HCT116 (cell line): ENCODE data around the gene CHCHD10.

Source experiments
- CEBPB ChIP-seq: IDR thresholded peaks from 2 replicates; pipeline ENCODE4 v1.6.1; 2012; ENCODE audit warnings: low read depth
- EGR1 ChIP-seq: IDR thresholded peaks from 2 replicates; pipeline ENCODE4 v1.6.1; 2012; ENCODE audit warnings: low read depth
- EZH2 ChIP-seq: fragments of 200-600 bp; sonication (generic); IDR thresholded peaks from 2 replicates; pipeline ENCODE4 v1.6.1; 2017; ENCODE audit warnings: antibody characterized with exemption, mixed run types
- POLR2A ChIP-seq: IDR thresholded peaks from 2 replicates; pipeline ENCODE4 v1.7.0; 2011; ENCODE audit warnings: borderline replicate concordance; ENCODE audit not compliant: insufficient read depth, insufficient read length; ENCODE audit errors: extremely low read depth
- POLR2AphosphoS5 ChIP-seq: IDR thresholded peaks from 2 replicates; pipeline ENCODE4 v1.6.1; 2011; ENCODE audit warnings: mild to moderate bottlenecking, low read depth, low read length, moderate library complexity
- SP1 ChIP-seq: IDR thresholded peaks from 2 replicates; pipeline ENCODE4 v1.6.1; 2012; ENCODE audit warnings: low read depth
- SRF ChIP-seq: IDR thresholded peaks from 2 replicates; pipeline ENCODE4 v1.6.1; 2012; ENCODE audit warnings: low read depth
- TCF7L2 ChIP-seq: IDR thresholded peaks from 2 replicates; pipeline ENCODE4 v1.7.0; 2011; ENCODE audit warnings: borderline replicate concordance, inconsistent platforms; ENCODE audit not compliant: insufficient read depth, insufficient read length; ENCODE audit errors: extremely low read depth
- ZNF274 ChIP-seq: fragments of 200-500 bp; sonication (Bioruptor generic); IDR thresholded peaks from 2 replicates; pipeline ENCODE4 v1.6.1; 2014; ENCODE audit warnings: mild to moderate bottlenecking, low read depth, low read length, inconsistent platforms
- TF ChIP-seq, protein P1 (sequence below): IDR thresholded peaks from 2 replicates; pipeline ENCODE4 v1.6.1; 2012; ENCODE audit warnings: low read depth
- TF ChIP-seq, protein P2 (sequence below): IDR thresholded peaks from 2 replicates; pipeline ENCODE4 v1.6.1; 2012
- TF ChIP-seq, protein P3 (sequence below), 3 experiments: fragments of 200-600 bp in 1 of 3; sonication (generic) in 1 of 3; IDR thresholded peaks in 2 of 3; conservative IDR thresholded peaks in 1 of 3; 2 replicates each; pipeline ENCODE4 v1.5.1; 2012 to 2017; ENCODE audit warnings: low read depth in 2 of 3, low read length in 2 of 3, antibody characterized with exemption in 1 of 3, borderline replicate concordance in 1 of 3, control low read depth in 1 of 3, mild to moderate bottlenecking in 1 of 3, mixed read lengths in 1 of 3, mixed run types in 1 of 3, moderate library complexity in 1 of 3; ENCODE audit not compliant: insufficient read depth in 1 of 3
- TF ChIP-seq, protein P4 (sequence below): IDR thresholded peaks from 2 replicates; pipeline ENCODE4 v1.6.1; 2012

DNA sequence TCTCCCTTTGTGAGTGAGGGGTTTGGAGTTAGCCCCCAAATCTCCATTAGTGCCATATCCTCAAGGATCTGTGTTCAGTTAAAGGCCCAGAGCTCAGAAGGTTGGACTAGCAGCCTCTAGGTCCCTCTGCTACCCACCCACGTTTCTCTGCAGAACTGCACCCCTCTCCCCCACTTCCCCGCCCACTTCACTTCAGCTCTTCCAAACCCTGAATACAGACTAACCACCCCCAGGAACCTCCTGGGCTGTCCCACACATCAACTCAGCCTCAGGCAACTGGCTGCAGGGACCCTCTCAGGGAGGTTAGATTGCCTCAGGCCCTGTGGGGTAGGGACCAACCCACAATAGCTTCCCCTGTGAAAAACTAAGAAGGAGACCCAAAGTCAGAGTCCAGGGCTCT, 14.4 kb downstream of the CHCHD10 start:
- TF ChIP-seq, protein P1, sequence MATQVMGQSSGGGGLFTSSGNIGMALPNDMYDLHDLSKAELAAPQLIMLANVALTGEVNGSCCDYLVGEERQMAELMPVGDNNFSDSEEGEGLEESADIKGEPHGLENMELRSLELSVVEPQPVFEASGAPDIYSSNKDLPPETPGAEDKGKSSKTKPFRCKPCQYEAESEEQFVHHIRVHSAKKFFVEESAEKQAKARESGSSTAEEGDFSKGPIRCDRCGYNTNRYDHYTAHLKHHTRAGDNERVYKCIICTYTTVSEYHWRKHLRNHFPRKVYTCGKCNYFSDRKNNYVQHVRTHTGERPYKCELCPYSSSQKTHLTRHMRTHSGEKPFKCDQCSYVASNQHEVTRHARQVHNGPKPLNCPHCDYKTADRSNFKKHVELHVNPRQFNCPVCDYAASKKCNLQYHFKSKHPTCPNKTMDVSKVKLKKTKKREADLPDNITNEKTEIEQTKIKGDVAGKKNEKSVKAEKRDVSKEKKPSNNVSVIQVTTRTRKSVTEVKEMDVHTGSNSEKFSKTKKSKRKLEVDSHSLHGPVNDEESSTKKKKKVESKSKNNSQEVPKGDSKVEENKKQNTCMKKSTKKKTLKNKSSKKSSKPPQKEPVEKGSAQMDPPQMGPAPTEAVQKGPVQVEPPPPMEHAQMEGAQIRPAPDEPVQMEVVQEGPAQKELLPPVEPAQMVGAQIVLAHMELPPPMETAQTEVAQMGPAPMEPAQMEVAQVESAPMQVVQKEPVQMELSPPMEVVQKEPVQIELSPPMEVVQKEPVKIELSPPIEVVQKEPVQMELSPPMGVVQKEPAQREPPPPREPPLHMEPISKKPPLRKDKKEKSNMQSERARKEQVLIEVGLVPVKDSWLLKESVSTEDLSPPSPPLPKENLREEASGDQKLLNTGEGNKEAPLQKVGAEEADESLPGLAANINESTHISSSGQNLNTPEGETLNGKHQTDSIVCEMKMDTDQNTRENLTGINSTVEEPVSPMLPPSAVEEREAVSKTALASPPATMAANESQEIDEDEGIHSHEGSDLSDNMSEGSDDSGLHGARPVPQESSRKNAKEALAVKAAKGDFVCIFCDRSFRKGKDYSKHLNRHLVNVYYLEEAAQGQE = no peak
- TF ChIP-seq, protein P2, sequence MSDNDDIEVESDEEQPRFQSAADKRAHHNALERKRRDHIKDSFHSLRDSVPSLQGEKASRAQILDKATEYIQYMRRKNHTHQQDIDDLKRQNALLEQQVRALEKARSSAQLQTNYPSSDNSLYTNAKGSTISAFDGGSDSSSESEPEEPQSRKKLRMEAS = no peak
- no peak for TF ChIP-seq POLR2A
- no peak for TF ChIP-seq POLR2AphosphoS5
- TF ChIP-seq, protein P3, sequence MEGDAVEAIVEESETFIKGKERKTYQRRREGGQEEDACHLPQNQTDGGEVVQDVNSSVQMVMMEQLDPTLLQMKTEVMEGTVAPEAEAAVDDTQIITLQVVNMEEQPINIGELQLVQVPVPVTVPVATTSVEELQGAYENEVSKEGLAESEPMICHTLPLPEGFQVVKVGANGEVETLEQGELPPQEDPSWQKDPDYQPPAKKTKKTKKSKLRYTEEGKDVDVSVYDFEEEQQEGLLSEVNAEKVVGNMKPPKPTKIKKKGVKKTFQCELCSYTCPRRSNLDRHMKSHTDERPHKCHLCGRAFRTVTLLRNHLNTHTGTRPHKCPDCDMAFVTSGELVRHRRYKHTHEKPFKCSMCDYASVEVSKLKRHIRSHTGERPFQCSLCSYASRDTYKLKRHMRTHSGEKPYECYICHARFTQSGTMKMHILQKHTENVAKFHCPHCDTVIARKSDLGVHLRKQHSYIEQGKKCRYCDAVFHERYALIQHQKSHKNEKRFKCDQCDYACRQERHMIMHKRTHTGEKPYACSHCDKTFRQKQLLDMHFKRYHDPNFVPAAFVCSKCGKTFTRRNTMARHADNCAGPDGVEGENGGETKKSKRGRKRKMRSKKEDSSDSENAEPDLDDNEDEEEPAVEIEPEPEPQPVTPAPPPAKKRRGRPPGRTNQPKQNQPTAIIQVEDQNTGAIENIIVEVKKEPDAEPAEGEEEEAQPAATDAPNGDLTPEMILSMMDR (IDR thresholded peaks at IDR 0.05 in 2 of 3, conservative IDR thresholded peaks at IDR 0.05 in 1 of 3; ENCODE audit: borderline replicate concordance in 1 of 3, insufficient read depth in 1 of 3, low read depth in 2 of 3, low read length in 2 of 3) = no peak
- TF ChIP-seq EZH2 = no peak
- no peak for TF ChIP-seq SP1
- TF ChIP-seq, protein P4, sequence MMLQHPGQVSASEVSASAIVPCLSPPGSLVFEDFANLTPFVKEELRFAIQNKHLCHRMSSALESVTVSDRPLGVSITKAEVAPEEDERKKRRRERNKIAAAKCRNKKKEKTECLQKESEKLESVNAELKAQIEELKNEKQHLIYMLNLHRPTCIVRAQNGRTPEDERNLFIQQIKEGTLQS = no peak
- TF ChIP-seq CEBPB = no peak
- no peak for TF ChIP-seq TCF7L2
- TF ChIP-seq ZNF274 = no peak
- no peak for TF ChIP-seq SRF
- no peak for TF ChIP-seq EGR1
